Measurements from ENCODE around the gene NAALADL2. TPM values are rescaled to one million over a fixed set of nuclear protein-coding genes. Genes with fewer than 3 reads are reported as not detected.
"Not testable (repeated sequence)": the region's sequence is repeated elsewhere in the genome, so short reads cannot be mapped to it uniquely, and the experiment has no call there.

NAALADL2 gene
- total and polyA plus RNA-seq, 2 experiments from 2014 or later, result 3.4 to 15.3 TPM

DNA sequence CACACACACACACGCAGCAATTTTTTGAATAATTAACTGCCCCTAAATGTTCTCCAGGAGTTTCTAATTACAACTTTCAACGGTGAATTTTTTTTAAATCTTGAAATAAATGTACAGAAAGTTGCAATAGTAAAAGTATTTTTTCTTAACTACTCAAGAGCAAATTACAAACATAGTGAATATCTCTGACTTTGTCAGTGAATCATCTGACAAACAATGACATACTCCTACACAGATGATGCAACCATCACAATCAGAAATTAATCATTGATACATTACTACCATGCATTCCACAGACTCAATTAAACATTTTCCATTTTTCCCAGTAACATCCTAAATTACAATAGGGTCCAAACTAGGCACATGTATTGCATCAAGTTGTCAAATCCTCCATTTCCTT lies 597.3 kb downstream of the NAALADL2 start:
- no peak for TF ChIP-seq EZH2phosphoT487 (IDR thresholded peaks at IDR 0.05; ENCODE audit: low read depth, severe bottlenecking, unreplicated experiment)
- TF ChIP-seq, protein P1, sequence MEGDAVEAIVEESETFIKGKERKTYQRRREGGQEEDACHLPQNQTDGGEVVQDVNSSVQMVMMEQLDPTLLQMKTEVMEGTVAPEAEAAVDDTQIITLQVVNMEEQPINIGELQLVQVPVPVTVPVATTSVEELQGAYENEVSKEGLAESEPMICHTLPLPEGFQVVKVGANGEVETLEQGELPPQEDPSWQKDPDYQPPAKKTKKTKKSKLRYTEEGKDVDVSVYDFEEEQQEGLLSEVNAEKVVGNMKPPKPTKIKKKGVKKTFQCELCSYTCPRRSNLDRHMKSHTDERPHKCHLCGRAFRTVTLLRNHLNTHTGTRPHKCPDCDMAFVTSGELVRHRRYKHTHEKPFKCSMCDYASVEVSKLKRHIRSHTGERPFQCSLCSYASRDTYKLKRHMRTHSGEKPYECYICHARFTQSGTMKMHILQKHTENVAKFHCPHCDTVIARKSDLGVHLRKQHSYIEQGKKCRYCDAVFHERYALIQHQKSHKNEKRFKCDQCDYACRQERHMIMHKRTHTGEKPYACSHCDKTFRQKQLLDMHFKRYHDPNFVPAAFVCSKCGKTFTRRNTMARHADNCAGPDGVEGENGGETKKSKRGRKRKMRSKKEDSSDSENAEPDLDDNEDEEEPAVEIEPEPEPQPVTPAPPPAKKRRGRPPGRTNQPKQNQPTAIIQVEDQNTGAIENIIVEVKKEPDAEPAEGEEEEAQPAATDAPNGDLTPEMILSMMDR (IDR thresholded peaks at IDR 0.05; ENCODE audit: poor library complexity), result no peak
- no peak for TF ChIP-seq EZH2 (IDR thresholded peaks at IDR 0.05; ENCODE audit: borderline replicate concordance)
- Histone ChIP-seq H3K9me3 (ENCODE audit: low read depth) (no peaks in the 10 kb centered on the region), H3K4me3 (no peak overlapping the region), H3K27ac (no peak overlapping the region), H3K79me2 (no peaks in the 10 kb centered on the region), H4K20me1 (ENCODE audit: insufficient read depth, poor library complexity, severe bottlenecking) (no peaks in the 10 kb centered on the region), H3K9me2 (replicated peaks; ENCODE audit: insufficient read depth) (no peaks in the 10 kb centered on the region), H2AFZ (no peak overlapping the region), H3K27me3 (no peaks in the 10 kb centered on the region), H3K4me2 (no peak overlapping the region), H3K4me1 (ENCODE audit: insufficient read depth) (no peaks in the 10 kb centered on the region), H3K36me3 (replicated peaks; ENCODE audit: insufficient read depth, low read depth) (no peaks in the 10 kb centered on the region)
- WGBS (ENCODE audit: low lambda C conversion rate, missing lambda C conversion rate), result 93% methylated on average over 2 of the region's 2 CpGs
- DNase-seq (ENCODE audit: low spot score), result no peak

DNA sequence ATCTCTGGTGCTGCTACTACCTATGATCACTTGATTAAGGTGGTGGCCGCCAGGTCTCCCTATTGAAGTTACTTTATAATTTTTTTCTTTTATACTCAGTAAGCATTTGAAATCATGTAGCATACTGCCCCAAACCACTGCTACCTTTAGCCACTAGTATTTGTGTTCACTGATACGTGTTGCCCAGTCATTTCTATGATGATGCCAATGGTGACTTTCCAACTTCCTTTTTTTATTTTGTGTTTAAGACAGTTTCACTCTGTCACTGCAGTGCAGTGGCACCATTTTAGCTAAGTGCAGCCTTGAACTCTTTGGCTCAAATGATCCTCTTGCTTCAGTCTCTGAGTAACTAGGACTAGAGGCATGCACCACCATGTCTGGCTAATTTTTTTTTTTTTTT lies 598.2 kb downstream of the NAALADL2 start:
- no peak for TF ChIP-seq EZH2 (IDR thresholded peaks at IDR 0.05; ENCODE audit: borderline replicate concordance)
- TF ChIP-seq, protein P1 (IDR thresholded peaks at IDR 0.05; ENCODE audit: poor library complexity), result no peak
- no peak for TF ChIP-seq EZH2phosphoT487 (IDR thresholded peaks at IDR 0.05; ENCODE audit: low read depth, severe bottlenecking, unreplicated experiment)
- no peaks in the 10 kb centered on the region for H3K27me3 ChIP-seq
- no peaks in the 10 kb centered on the region for H3K9me3 ChIP-seq (ENCODE audit: low read depth)
- no peaks in the 10 kb centered on the region for H3K36me3 ChIP-seq (replicated peaks; ENCODE audit: insufficient read depth, low read depth)
- no peak overlapping the region for H2AFZ ChIP-seq
- H3K79me2 ChIP-seq, result no peaks in the 10 kb centered on the region
- WGBS (ENCODE audit: low lambda C conversion rate, missing lambda C conversion rate), result 91% methylated on average over 2 of the region's 2 CpGs
- H4K20me1 ChIP-seq (ENCODE audit: insufficient read depth, poor library complexity, severe bottlenecking), result no peaks in the 10 kb centered on the region
- no peak overlapping the region for H3K4me3 ChIP-seq
- H3K9me2 ChIP-seq (replicated peaks; ENCODE audit: insufficient read depth), result no peaks in the 10 kb centered on the region
- no peak for DNase-seq (ENCODE audit: low spot score)
- H3K4me2 ChIP-seq, result no peak overlapping the region
- no peak overlapping the region for H3K27ac ChIP-seq
- no peaks in the 10 kb centered on the region for H3K4me1 ChIP-seq (ENCODE audit: insufficient read depth)

DNA sequence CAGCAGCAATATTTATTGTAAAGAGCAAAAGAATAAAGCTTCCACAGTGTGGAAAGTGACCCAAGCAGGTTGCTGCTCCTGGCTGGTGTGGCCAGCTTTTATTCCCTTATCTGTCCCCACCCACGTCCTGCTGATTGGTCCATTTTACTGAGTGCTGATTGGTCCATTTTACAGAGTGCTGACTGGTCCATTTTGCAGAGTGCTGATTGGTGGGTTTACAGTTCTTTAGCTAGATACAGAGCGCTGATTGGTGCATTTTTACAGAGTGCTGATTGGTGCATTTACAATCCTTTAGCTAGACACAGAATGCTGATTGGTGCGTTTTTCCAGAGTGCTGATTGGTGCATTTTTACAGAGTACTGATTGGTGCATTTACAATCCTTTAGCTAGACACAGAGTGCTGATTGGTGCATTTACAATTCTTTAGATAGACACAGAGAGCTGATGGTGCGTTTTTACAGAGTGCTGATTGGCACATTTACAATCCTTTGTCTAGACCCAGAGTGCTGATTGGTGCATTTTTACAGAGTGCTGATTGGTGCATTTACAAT lies 601.8 kb downstream of the NAALADL2 start:
- DNase-seq (ENCODE audit: low spot score); H3K9me2 ChIP-seq (replicated peaks; ENCODE audit: insufficient read depth); H3K4me1 ChIP-seq (ENCODE audit: insufficient read depth); H3K36me3 ChIP-seq (replicated peaks; ENCODE audit: insufficient read depth, low read depth); H3K9me3 ChIP-seq (ENCODE audit: low read depth); H3K27ac ChIP-seq; H3K4me3 ChIP-seq; H2AFZ ChIP-seq; H3K27me3 ChIP-seq; H3K4me2 ChIP-seq; H3K79me2 ChIP-seq; H4K20me1 ChIP-seq (ENCODE audit: insufficient read depth, poor library complexity, severe bottlenecking): not testable (repeated sequence)
- 90% methylated on average over 4 of the region's 4 CpGs for WGBS (ENCODE audit: low lambda C conversion rate, missing lambda C conversion rate)

DNA sequence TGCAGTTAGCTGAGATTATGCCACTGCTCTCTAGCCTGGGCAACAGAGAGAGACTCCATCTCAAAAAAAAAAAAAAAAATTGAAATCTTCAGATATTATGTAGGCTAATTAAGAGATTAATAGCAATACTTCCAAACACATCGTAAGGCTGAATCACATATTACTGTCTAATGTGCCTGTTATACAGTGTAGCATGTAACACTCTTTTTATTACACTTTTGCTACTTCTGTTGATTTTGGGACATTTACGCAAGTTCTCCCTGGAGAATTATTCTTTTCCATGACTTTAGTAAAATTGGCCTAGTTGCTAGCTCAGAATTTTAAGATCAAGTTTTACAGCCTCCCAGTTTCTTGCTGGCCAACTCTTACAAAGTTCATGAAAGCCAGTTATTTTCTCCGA lies 605.2 kb downstream of the NAALADL2 start:
- Histone ChIP-seq H3K27ac (no peak overlapping the region), H3K4me3 (no peak overlapping the region), H3K36me3 (replicated peaks; ENCODE audit: insufficient read depth, low read depth) (no peaks in the 10 kb centered on the region), H3K4me1 (ENCODE audit: insufficient read depth) (no peaks in the 10 kb centered on the region), H3K9me2 (replicated peaks; ENCODE audit: insufficient read depth) (no peaks in the 10 kb centered on the region), H2AFZ (no peak overlapping the region), H3K79me2 (no peaks in the 10 kb centered on the region), H3K27me3 (no peaks in the 10 kb centered on the region), H3K4me2 (no peak overlapping the region), H4K20me1 (ENCODE audit: insufficient read depth, poor library complexity, severe bottlenecking) (no peaks in the 10 kb centered on the region), H3K9me3 (ENCODE audit: low read depth) (no peaks in the 10 kb centered on the region)
- TF ChIP-seq, protein P1 (IDR thresholded peaks at IDR 0.05; ENCODE audit: poor library complexity), result no peak
- TF ChIP-seq EZH2phosphoT487 (IDR thresholded peaks at IDR 0.05; ENCODE audit: low read depth, severe bottlenecking, unreplicated experiment) (no peak), EZH2 (IDR thresholded peaks at IDR 0.05; ENCODE audit: borderline replicate concordance) (no peak)
- WGBS (ENCODE audit: low lambda C conversion rate, missing lambda C conversion rate), result 95% methylated on average over 3 of the region's 3 CpGs
- DNase-seq (ENCODE audit: low spot score), result no peak

All from hepatocyte (in vitro differentiated cells).